A549 (cell line): ENCODE results near the gene ZNF57. TPM values are rescaled to one million over a fixed set of nuclear protein-coding genes. Genes with fewer than 3 reads are reported as not detected.

Experiments
- ATAC-seq, 2 experiments: fragments of 200-7000 bp in 1 of 2; fragments of >200 bp in 1 of 2; cut with Nextera tagmentation in 1 of 2; cut with Tn5 transposase in 1 of 2; 3 replicates each; pipeline versions ENCODE4 v1.8.0 to v1.9.1; 2018 to 2020; ENCODE audit warnings: mild to moderate bottlenecking in 1 of 2, moderate library complexity in 1 of 2
- CTCF ChIA-PET: fragments of 300-600 bp; sonication (Branson Sonifier 250); formaldehyde crosslinking; extraction: SDS; loops from one replicate; lab custom pipeline; 2021; ENCODE audit warnings: antibody characterized with exemption, inconsistent platforms; lab: Yijun Ruan, JAX
- POLR2A ChIA-PET: fragments of 350-600 bp; formaldehyde crosslinking; extraction: SDS; loops from one replicate; lab custom pipeline; 2021; ENCODE audit warnings: antibody characterized with exemption, inconsistent platforms; lab: Yijun Ruan, JAX
- DNase-seq, 2 experiments: peaks; one replicate each; pipeline versions ENCODE4 v3.0.0 to v3.0.0-alpha.2; 2011 to 2016; ENCODE audit warnings: low read depth in 1 of 2, low spot score in 1 of 2
- FAIRE-seq: peaks from 2 replicates; lab custom pipeline; 2011; peaks lifted over from hg19 to GRCh38; lab: Jason Lieb, UNC
- H3K27ac ChIP-seq, 2 experiments: fragments of >200 bp; sonication (Bioruptor Twin); formaldehyde crosslinking; 3 replicates each; pipeline ENCODE4 v1.5.1; 2016 to 2017
- H3K4me1 ChIP-seq: fragments of >200 bp; sonication (Bioruptor Twin); formaldehyde crosslinking; 3 replicates; pipeline ENCODE4 v1.6.1; 2016
- H3K4me2 ChIP-seq: fragments of >200 bp; sonication (Bioruptor Twin); formaldehyde crosslinking; 3 replicates; pipeline ENCODE4 v1.6.1; 2016
- H3K4me3 ChIP-seq: fragments of >200 bp; sonication (Bioruptor Twin); formaldehyde crosslinking; 3 replicates; pipeline ENCODE4 v1.5.1; 2016
- H3K9me3 ChIP-seq: fragments of >200 bp; sonication (Bioruptor Twin); formaldehyde crosslinking; 3 replicates; pipeline ENCODE4 v1.6.1; 2016
- CBX2 ChIP-seq: fragments of 200-600 bp; sonication (generic); IDR thresholded peaks from 2 replicates; pipeline ENCODE4 v1.6.1; 2016; ENCODE audit warnings: low read depth, mild to moderate bottlenecking, borderline replicate concordance
- CEBPB ChIP-seq, 2 experiments: fragments of >200 bp in 1 of 2; sonication (Bioruptor Twin) in 1 of 2; formaldehyde crosslinking in 1 of 2; IDR thresholded peaks; 2 replicates each; pipeline ENCODE4 v1.6.1; 2012 to 2016
- CHD2 ChIP-seq: fragments of 150-350 bp; IDR thresholded peaks from 2 replicates; pipeline ENCODE4 v1.6.1; 2014; ENCODE audit warnings: low read length; ENCODE audit not compliant: partially characterized antibody
- EHF ChIP-seq: fragments of 250-450 bp; sonication (Bioruptor Pico); IDR thresholded peaks from 2 replicates; pipeline ENCODE4 v1.5.0; 2020; ENCODE audit warnings: mild to moderate bottlenecking
- EHMT2 ChIP-seq: fragments of 200-600 bp; sonication (generic); IDR thresholded peaks from 2 replicates; pipeline ENCODE4 v1.6.1; 2016; ENCODE audit warnings: antibody characterized with exemption, low read depth, mild to moderate bottlenecking, moderate library complexity
- EP300 ChIP-seq, 2 experiments: fragments of >200 bp; sonication (Bioruptor Twin); formaldehyde crosslinking; IDR thresholded peaks; 2 replicates in 1 of 2; 3 replicates in 1 of 2; pipeline ENCODE4 v1.6.1; 2016 to 2017
- ESRRA ChIP-seq: fragments of 150-350 bp; IDR thresholded peaks from 2 replicates; pipeline ENCODE4 v1.6.1; 2014; ENCODE audit warnings: mild to moderate bottlenecking, low read length, borderline replicate concordance
- FOSB ChIP-seq: fragments of 250-450 bp; sonication (Bioruptor Pico); IDR thresholded peaks from 2 replicates; pipeline ENCODE4 v1.5.0; 2020; ENCODE audit warnings: mild to moderate bottlenecking, moderate library complexity
- FOXS1 ChIP-seq: fragments of 250-450 bp; sonication (Bioruptor Pico); IDR thresholded peaks from 2 replicates; pipeline ENCODE4 v1.5.0; 2020; ENCODE audit warnings: mild to moderate bottlenecking, moderate library complexity
- GATA3 ChIP-seq: IDR thresholded peaks from 2 replicates; pipeline ENCODE4 v1.6.1; 2012; ENCODE audit warnings: borderline replicate concordance
- HOXA7 ChIP-seq: fragments of 250-450 bp; sonication (Bioruptor Pico); IDR thresholded peaks from 2 replicates; pipeline ENCODE4 v1.5.0; 2020; ENCODE audit warnings: mild to moderate bottlenecking, moderate library complexity
- HOXB5 ChIP-seq: fragments of 250-450 bp; sonication (Bioruptor Pico); IDR thresholded peaks from 2 replicates; pipeline ENCODE4 v1.5.0; 2020; ENCODE audit warnings: mild to moderate bottlenecking, moderate library complexity
- JUN ChIP-seq, 2 experiments: fragments of >200 bp; sonication (Bioruptor Twin); formaldehyde crosslinking; IDR thresholded peaks; 2 replicates in 1 of 2; 3 replicates in 1 of 2; pipeline ENCODE4 v1.6.1; 2016 to 2017
- KDM5A ChIP-seq: fragments of 200-600 bp; sonication (generic); IDR thresholded peaks from 2 replicates; pipeline ENCODE4 v1.6.1; 2016; ENCODE audit warnings: antibody characterized with exemption, mild to moderate bottlenecking
- MAFK ChIP-seq: fragments of 450-650 bp; IDR thresholded peaks from 2 replicates; pipeline ENCODE4 v1.6.1; 2014; ENCODE audit not compliant: partially characterized antibody
- MAZ ChIP-seq: fragments of 150-350 bp; IDR thresholded peaks from 2 replicates; pipeline ENCODE4 v1.6.1; 2014; ENCODE audit warnings: antibody characterized with exemption, low read depth, low read length, borderline replicate concordance
- MYC ChIP-seq: IDR thresholded peaks from 2 replicates; pipeline ENCODE4 v1.6.1; 2012; ENCODE audit warnings: mild to moderate bottlenecking, inconsistent platforms, low read length, improper control_type of control experiment, borderline replicate concordance
- NFE2L2 ChIP-seq: fragments of 150-350 bp; conservative IDR thresholded peaks from 2 replicates; pipeline ENCODE4 v1.6.1; 2014; ENCODE audit warnings: low read length
- NPAS2 ChIP-seq: fragments of 250-450 bp; sonication (Bioruptor Pico); IDR thresholded peaks from 2 replicates; pipeline ENCODE4 v1.8.0; 2022; ENCODE audit warnings: mild to moderate bottlenecking, moderate library complexity, borderline replicate concordance
- NR3C1 ChIP-seq: fragments of >200 bp; sonication (Bioruptor Twin); formaldehyde crosslinking; IDR thresholded peaks from 3 replicates; pipeline ENCODE4 v1.6.1; 2017
- PHF8 ChIP-seq: fragments of 200-600 bp; sonication (generic); IDR thresholded peaks from 2 replicates; pipeline ENCODE4 v1.6.1; 2016; ENCODE audit warnings: low read depth, mild to moderate bottlenecking, antibody characterized with exemption, moderate library complexity, borderline replicate concordance
- POLR2A ChIP-seq: IDR thresholded peaks from 2 replicates; pipeline ENCODE4 v1.6.1; 2012; ENCODE audit warnings: mild to moderate bottlenecking, low read length
- RAD21 ChIP-seq, 2 experiments: fragments of >200 bp in 1 of 2; sonication (Bioruptor Twin) in 1 of 2; formaldehyde crosslinking in 1 of 2; IDR thresholded peaks in 1 of 2; conservative IDR thresholded peaks in 1 of 2; 2 replicates in 1 of 2; 3 replicates in 1 of 2; pipeline ENCODE4 v1.6.1; 2012 to 2018; ENCODE audit warnings: inconsistent platforms in 1 of 2
- RARB ChIP-seq: fragments of 250-450 bp; sonication (Bioruptor Pico); IDR thresholded peaks from 2 replicates; pipeline ENCODE4 v1.8.0; 2021; ENCODE audit warnings: mild to moderate bottlenecking, moderate library complexity
- RCOR1 ChIP-seq: fragments of 150-350 bp; IDR thresholded peaks from 2 replicates; pipeline ENCODE4 v1.6.1; 2014; ENCODE audit warnings: antibody characterized with exemption, low read length, low read depth
- RNF2 ChIP-seq: fragments of 200-600 bp; sonication (generic); IDR thresholded peaks from 2 replicates; pipeline ENCODE4 v1.6.1; 2016; ENCODE audit warnings: low read depth, mild to moderate bottlenecking, antibody characterized with exemption, moderate library complexity, borderline replicate concordance
- SREBF2 ChIP-seq: fragments of 450-650 bp; IDR thresholded peaks from 2 replicates; pipeline ENCODE4 v1.6.1; 2014; ENCODE audit warnings: mild to moderate bottlenecking, moderate library complexity
- TP53 ChIP-seq: fragments of 250-450 bp; sonication (Bioruptor Pico); IDR thresholded peaks from 2 replicates; pipeline ENCODE4 v1.5.0; 2021; ENCODE audit warnings: mild to moderate bottlenecking, moderate library complexity
- ZSCAN20 ChIP-seq: fragments of 250-450 bp; sonication (Bioruptor Pico); IDR thresholded peaks from 2 replicates; pipeline ENCODE4 v1.8.0; 2022; ENCODE audit warnings: mild to moderate bottlenecking, moderate library complexity
- WGBS: methylation state at CpG from one replicate; pipeline ENCODE4 v1.1.6; 2017; ENCODE audit errors: missing lambda C conversion rate; 5-methylcytosine and 5-hydroxymethylcytosine counted together
- polyA plus RNA-seq, 4 experiments: library from polyadenylated mRNA; depleted of rRNA in 3 of 4; stranded (reverse); fragments of >200 nt; fragmentation: RNase III in 1 of 4; extraction: RNeasy Plus Mini Kit Qiagen cat#74134 plus additional on column Dnase treatment in 1 of 4; gene quantifications; 2 replicates in 3 of 4; 3 replicates in 1 of 4; pipeline ENCODE4 v1.2.3, GENCODE V29; 2011 to 2017
- TF ChIP-seq, protein P1 (sequence below): fragments of >200 bp; sonication (Bioruptor Twin); formaldehyde crosslinking; IDR thresholded peaks from 3 replicates; pipeline ENCODE4 v1.6.1; 2016
- TF ChIP-seq, protein P2 (sequence below): fragments of >200 bp; sonication (Bioruptor Twin); formaldehyde crosslinking; IDR thresholded peaks from 2 replicates; pipeline ENCODE4 v1.6.1; 2016
- TF ChIP-seq, protein P3 (sequence below): IDR thresholded peaks from 2 replicates; pipeline ENCODE4 v1.6.1; 2012
- TF ChIP-seq, protein P4 (sequence below): IDR thresholded peaks from 2 replicates; pipeline ENCODE4 v1.6.1; 2012; ENCODE audit warnings: low read depth, borderline replicate concordance
- TF ChIP-seq, protein P5 (sequence below): IDR thresholded peaks from 2 replicates; pipeline ENCODE4 v1.6.1; 2012
- TF ChIP-seq, protein P6 (sequence below): fragments of 150-350 bp; IDR thresholded peaks from 2 replicates; pipeline ENCODE4 v1.6.1; 2014; ENCODE audit warnings: low read depth, mild to moderate bottlenecking, low read length

ZNF57 gene
- polyA plus RNA-seq, 2 of the 4 experiments (the other 2 are of a cell fraction): 2.5 to 2.6 TPM

DNA sequence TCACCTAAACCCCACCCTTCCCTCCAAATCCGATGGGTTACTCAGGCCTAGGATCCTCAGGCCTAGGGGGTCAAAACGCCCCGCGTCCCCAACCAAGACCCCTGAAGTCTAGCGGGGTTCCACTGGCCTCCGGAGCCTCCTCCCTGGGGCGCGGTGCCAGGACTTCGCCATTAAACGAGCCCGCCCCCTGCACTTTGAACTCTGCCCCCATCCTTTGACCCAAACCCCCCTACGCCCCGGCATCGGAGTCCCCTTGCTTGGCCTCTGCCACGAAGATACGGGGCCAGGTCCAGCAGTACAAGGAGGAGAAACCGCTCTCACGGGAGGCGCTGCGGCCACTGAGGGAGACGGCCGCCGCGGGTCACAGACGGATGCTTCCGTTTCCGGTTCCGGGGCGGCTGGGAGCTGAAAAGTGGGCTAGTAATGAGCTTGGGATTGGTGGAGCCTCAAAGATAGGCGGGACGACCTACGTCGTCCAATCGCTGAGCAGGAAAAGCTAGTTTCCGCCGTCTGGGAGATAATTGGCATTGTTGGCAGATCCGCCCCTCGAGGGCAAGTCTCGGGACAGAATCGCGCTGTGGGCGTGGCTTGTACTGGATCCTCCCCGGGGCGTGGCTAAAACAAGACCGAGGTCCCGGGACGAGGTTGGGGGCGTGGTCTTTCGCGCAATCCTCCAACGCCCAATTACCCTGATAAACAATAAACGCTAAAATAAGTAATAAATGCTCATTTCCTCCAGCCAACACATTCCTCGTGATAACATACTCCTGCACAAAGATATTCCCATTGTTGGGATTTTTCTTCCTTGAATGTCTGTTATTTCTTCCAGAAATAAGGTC, 49.8 kb downstream of the ZNF57 start:
- ATAC-seq: peak; percentile 98
- ChIA-PET CTCF (interaction anchor here (0.5 to 4.8 kb wide), 32 partner anchors 9 to 770 kb away, joined by 3 to 76 read pairs (median 4); partner anchors contain the start of genes CELF5, TLE6, ZNF555 and ZNF57), POLR2A (interaction anchor here (0.6 to 2.0 kb wide), 17 partner anchors 16 to 1065 kb away, joined by 3 to 22 read pairs (median 4); partner anchors contain the start of genes ABHD17A, SGTA, TLE2 and TLE6)
- H3K4me1 ChIP-seq: peaks cover 6% of the 10 kb centered on the region
- peak overlapping the region; percentile 79 for H3K4me2 ChIP-seq
- WGBS: 3% methylated on average over 24 of the region's 53 CpGs
- FAIRE-seq: no peak
- peak; percentile 98 to 99 for DNase-seq
- peak overlapping the region; percentile 78 for H3K4me3 ChIP-seq
- peak overlapping the region; percentile 88 to 95 for H3K27ac ChIP-seq
- H3K9me3 ChIP-seq: no peaks in the 10 kb centered on the region
- no peak for TF ChIP-seq CEBPB (IDR thresholded peaks at IDR 0.05)
- TF ChIP-seq, protein P1, sequence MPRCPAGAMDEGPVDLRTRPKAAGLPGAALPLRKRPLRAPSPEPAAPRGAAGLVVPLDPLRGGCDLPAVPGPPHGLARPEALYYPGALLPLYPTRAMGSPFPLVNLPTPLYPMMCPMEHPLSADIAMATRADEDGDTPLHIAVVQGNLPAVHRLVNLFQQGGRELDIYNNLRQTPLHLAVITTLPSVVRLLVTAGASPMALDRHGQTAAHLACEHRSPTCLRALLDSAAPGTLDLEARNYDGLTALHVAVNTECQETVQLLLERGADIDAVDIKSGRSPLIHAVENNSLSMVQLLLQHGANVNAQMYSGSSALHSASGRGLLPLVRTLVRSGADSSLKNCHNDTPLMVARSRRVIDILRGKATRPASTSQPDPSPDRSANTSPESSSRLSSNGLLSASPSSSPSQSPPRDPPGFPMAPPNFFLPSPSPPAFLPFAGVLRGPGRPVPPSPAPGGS: peak; percentile 77; the same call in 1 of the 3 replicates
- no peak for TF ChIP-seq RCOR1
- peak; percentile 21; the same call in 1 of the 2 replicates for TF ChIP-seq GATA3
- TF ChIP-seq, protein P2, sequence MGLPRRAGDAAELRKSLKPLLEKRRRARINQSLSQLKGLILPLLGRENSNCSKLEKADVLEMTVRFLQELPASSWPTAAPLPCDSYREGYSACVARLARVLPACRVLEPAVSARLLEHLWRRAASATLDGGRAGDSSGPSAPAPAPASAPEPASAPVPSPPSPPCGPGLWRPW: no peak
- TF ChIP-seq JUN (IDR thresholded peaks at IDR 0.05): peak in 1 of 2 experiments; percentile 74; a peak in 1 of 5 replicates
- no peak for TF ChIP-seq EHF (CRISPR knock-in tag)
- no peak for TF ChIP-seq MAZ
- no peak for TF ChIP-seq FOXS1
- no peak for TF ChIP-seq NR3C1
- peak; percentile 78; the same call in 1 of the 2 replicates for TF ChIP-seq PHF8
- TF ChIP-seq, protein P3, sequence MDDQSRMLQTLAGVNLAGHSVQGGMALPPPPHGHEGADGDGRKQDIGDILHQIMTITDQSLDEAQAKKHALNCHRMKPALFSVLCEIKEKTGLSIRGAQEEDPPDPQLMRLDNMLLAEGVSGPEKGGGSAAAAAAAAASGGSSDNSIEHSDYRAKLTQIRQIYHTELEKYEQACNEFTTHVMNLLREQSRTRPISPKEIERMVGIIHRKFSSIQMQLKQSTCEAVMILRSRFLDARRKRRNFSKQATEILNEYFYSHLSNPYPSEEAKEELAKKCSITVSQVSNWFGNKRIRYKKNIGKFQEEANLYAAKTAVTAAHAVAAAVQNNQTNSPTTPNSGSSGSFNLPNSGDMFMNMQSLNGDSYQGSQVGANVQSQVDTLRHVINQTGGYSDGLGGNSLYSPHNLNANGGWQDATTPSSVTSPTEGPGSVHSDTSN: peak; percentile 44; the same call in 1 of the 2 replicates
- TF ChIP-seq NPAS2 (CRISPR knock-in tag): no peak
- no peak for TF ChIP-seq MYC
- no peak for TF ChIP-seq NFE2L2
- TF ChIP-seq HOXB5 (CRISPR knock-in tag): no peak
- TF ChIP-seq HOXA7 (CRISPR knock-in tag): no peak
- TF ChIP-seq MAFK: peak; percentile 49
- no peak for TF ChIP-seq RNF2
- no peak for TF ChIP-seq CHD2
- TF ChIP-seq ESRRA: no peak
- peak; percentile 71 for TF ChIP-seq POLR2A
- TF ChIP-seq, protein P4, sequence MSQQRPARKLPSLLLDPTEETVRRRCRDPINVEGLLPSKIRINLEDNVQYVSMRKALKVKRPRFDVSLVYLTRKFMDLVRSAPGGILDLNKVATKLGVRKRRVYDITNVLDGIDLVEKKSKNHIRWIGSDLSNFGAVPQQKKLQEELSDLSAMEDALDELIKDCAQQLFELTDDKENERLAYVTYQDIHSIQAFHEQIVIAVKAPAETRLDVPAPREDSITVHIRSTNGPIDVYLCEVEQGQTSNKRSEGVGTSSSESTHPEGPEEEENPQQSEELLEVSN: no peak
- TF ChIP-seq CBX2: no peak
- TF ChIP-seq SREBF2: no peak
- TF ChIP-seq, protein P5, sequence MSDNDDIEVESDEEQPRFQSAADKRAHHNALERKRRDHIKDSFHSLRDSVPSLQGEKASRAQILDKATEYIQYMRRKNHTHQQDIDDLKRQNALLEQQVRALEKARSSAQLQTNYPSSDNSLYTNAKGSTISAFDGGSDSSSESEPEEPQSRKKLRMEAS: peak; percentile 32; the same call in 1 of the 2 replicates
- TF ChIP-seq RARB (CRISPR knock-in tag): no peak
- TF ChIP-seq EHMT2: no peak
- no peak for TF ChIP-seq ZSCAN20 (CRISPR knock-in tag)
- no peak for TF ChIP-seq FOSB (CRISPR knock-in tag)
- TF ChIP-seq RAD21 (conservative IDR thresholded peaks at IDR 0.05 in 1 of 2, IDR thresholded peaks at IDR 0.05 in 1 of 2): no peak
- TF ChIP-seq KDM5A: peak; percentile 61
- TF ChIP-seq, protein P6, sequence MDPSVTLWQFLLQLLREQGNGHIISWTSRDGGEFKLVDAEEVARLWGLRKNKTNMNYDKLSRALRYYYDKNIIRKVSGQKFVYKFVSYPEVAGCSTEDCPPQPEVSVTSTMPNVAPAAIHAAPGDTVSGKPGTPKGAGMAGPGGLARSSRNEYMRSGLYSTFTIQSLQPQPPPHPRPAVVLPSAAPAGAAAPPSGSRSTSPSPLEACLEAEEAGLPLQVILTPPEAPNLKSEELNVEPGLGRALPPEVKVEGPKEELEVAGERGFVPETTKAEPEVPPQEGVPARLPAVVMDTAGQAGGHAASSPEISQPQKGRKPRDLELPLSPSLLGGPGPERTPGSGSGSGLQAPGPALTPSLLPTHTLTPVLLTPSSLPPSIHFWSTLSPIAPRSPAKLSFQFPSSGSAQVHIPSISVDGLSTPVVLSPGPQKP: no peak
- no peak for TF ChIP-seq EP300 (IDR thresholded peaks at IDR 0.05)
- TF ChIP-seq TP53 (CRISPR knock-in tag): no peak
